AG04450 (cell line): ENCODE results near the gene RFLNA. TPM values are rescaled to one million over a fixed set of nuclear protein-coding genes. Genes with fewer than 3 reads are reported as not detected.

ENCODE experiments used
- CTCF ChIA-PET: fragments of 300-600, 350-600 bp; formaldehyde crosslinking; extraction: SDS; loops from one replicate; lab custom pipeline; 2022; ENCODE audit warnings: antibody characterized with exemption, inconsistent platforms; lab: Charles Lee
- POLR2A ChIA-PET: fragments of 350-600 bp; formaldehyde crosslinking; extraction: SDS; loops from one replicate; lab custom pipeline; 2021; ENCODE audit warnings: antibody characterized with exemption, inconsistent platforms; lab: Yijun Ruan, JAX
- DNase-seq: peaks from one replicate; pipeline ENCODE4 v3.0.0-alpha.2; 2011; ENCODE audit warnings: low read depth, low spot score
- H3K27ac ChIP-seq: one replicate; pipeline ENCODE4 v1.5.1; 2012; ENCODE audit warnings: low read depth, low read length, control low read depth
- H3K27me3 ChIP-seq: one replicate; pipeline ENCODE4 v1.6.0; 2012; ENCODE audit warnings: low read length; ENCODE audit not compliant: control insufficient read depth, insufficient read depth
- H3K4me3 ChIP-seq: 2 replicates; pipeline ENCODE4 v1.5.1; 2011; ENCODE audit warnings: mild to moderate bottlenecking, low read depth, low read length, control low read depth
- H3K9me3 ChIP-seq: 2 replicates; pipeline ENCODE4 v1.5.1; 2012; ENCODE audit warnings: low read length; ENCODE audit not compliant: control insufficient read depth, insufficient read depth
- polyA plus RNA-seq: library from polyadenylated mRNA; depleted of rRNA; stranded (reverse); fragments of >200 nt; gene quantifications from 2 replicates; pipeline ENCODE4 v1.2.3, GENCODE V29; 2011
- TF ChIP-seq, protein P1 (sequence below): IDR thresholded peaks from 2 replicates; pipeline ENCODE4 v1.5.1; 2011; ENCODE audit warnings: low read depth, low read length, control low read depth, inconsistent platforms

Gene RFLNA
- polyA plus RNA-seq, 1 experiment: not detected

DNA sequence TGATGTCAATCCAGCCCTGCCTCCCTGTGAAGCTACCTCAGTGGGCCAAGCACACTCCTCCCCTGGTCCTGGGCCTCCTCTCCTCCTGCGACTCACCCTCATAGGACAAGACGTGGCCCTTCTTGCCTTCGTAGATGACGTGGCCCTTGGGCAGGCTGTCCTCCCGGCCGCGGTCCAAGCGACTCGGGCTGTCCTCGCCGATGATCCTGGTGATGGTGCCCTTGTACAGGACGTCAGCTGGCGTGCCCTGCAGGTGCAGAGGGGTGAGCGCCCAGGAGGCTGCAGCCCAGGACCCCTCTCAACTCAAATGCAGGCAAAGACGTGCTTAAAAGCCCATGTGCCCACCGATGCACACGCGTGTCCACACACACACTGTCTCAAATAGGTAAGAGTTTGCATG, 55.6 kb downstream of the RFLNA start:
- ChIA-PET CTCF (no interaction called here), POLR2A (interaction anchor here (0.5 kb wide), 1 partner anchor 536 kb away, joined by 6 read pairs; no protein-coding TSS in a partner anchor)
- Histone ChIP-seq H3K4me3 (no peak overlapping the region), H3K27me3 (no peaks in the 10 kb centered on the region), H3K9me3 (no peaks in the 10 kb centered on the region; the same call in 1 of the 2 replicates), H3K27ac (no peak overlapping the region)
- no peak for DNase-seq
- TF ChIP-seq, protein P1, sequence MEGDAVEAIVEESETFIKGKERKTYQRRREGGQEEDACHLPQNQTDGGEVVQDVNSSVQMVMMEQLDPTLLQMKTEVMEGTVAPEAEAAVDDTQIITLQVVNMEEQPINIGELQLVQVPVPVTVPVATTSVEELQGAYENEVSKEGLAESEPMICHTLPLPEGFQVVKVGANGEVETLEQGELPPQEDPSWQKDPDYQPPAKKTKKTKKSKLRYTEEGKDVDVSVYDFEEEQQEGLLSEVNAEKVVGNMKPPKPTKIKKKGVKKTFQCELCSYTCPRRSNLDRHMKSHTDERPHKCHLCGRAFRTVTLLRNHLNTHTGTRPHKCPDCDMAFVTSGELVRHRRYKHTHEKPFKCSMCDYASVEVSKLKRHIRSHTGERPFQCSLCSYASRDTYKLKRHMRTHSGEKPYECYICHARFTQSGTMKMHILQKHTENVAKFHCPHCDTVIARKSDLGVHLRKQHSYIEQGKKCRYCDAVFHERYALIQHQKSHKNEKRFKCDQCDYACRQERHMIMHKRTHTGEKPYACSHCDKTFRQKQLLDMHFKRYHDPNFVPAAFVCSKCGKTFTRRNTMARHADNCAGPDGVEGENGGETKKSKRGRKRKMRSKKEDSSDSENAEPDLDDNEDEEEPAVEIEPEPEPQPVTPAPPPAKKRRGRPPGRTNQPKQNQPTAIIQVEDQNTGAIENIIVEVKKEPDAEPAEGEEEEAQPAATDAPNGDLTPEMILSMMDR: no peak

DNA sequence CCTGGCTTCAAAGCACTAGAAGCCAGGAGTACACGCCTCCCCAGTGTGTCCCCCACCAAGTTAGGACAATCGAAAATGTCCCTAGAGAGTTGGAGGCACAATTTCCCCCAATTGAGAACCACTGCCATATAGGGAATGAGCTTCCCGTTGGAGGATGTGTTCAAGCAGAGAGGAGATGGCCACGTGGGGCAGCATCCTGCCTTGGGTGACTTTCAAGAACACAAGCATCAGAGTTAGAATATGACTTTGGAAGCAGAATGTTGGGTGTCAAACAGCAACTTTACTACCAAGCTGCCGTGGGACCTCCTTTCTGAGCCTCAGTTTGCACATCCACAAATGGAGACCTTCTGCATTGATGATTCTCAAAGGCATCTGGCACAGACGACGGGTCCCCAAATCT, 56.5 kb downstream of the RFLNA start:
- ChIA-PET POLR2A (no interaction called here), CTCF (interaction anchor here (1.1 to 1.6 kb wide), 2 partner anchors 29 to 422 kb away, joined by 3 to 7 read pairs; no protein-coding TSS in a partner anchor)
- Histone ChIP-seq H3K27me3 (no peaks in the 10 kb centered on the region), H3K9me3 (no peaks in the 10 kb centered on the region; the same call in 1 of the 2 replicates), H3K4me3 (no peak overlapping the region), H3K27ac (no peak overlapping the region)
- TF ChIP-seq, protein P1: no peak
- DNase-seq: no peak

DNA sequence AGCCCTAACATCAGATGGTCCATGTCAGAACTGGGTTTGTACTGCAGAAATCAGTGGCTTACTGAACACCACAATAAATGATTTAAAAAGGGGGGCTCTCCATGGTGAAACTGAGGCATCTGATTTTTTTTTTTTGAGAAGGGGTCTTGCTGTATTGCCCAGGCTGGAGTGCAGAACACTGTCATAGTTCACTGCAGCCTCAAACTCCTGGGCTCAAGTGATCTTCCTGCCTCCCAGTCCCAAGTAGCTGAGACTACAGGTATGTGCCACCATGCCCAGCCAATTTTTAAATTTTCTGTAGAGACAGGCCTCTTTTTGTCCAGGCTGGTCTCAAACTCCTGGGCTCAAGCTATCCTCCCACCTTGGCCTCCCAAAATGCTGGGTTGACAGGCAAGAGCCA, 57.4 kb downstream of the RFLNA start:
- POLR2A ChIA-PET: no interaction called here
- CTCF ChIA-PET: interaction anchor here (1.1 to 1.6 kb wide), 2 partner anchors 28 to 422 kb away, joined by 3 to 7 read pairs; no protein-coding TSS in a partner anchor
- H3K4me3 ChIP-seq: no peak overlapping the region
- no peak for DNase-seq
- no peaks in the 10 kb centered on the region; the same call in 1 of the 2 replicates for H3K9me3 ChIP-seq
- no peak overlapping the region for H3K27ac ChIP-seq
- TF ChIP-seq, protein P1: no peak
- H3K27me3 ChIP-seq: no peaks in the 10 kb centered on the region

- TF ChIP-seq, protein P1: no peak
- ChIA-PET CTCF (no interaction called here), POLR2A (no interaction called here)
- H3K9me3 ChIP-seq: no peaks in the 10 kb centered on the region; the same call in 1 of the 2 replicates
- DNase-seq: no peak
- no peaks in the 10 kb centered on the region for H3K27me3 ChIP-seq
- H3K4me3 ChIP-seq: no peak overlapping the region
- H3K27ac ChIP-seq: peak overlapping the region; percentile 21
These were observed 57.9 kb downstream of the RFLNA start for GRCh38 chr12:124352839-124353238.

DNA sequence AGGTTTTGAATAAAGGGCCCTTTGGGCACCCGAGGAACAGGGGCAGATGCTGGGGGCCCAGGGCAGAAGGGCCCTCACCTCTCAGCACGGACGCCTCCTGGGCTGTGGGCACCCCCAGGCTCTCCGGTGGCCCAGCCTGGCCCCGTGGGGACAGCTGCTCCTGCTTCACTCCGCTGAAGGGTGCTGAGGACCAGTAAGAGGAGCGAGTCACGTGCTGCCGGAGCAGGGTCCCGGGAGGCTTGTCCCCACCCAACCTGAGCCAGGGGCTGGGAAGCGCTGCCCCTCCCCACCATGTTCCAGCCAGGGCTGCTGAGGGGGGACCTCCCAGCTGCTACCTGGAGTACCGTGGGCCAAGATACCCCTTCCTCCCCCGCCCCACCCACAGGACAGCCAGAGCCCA, 59.5 kb downstream of the RFLNA start:
- POLR2A ChIA-PET: no interaction called here
- TF ChIP-seq, protein P1: no peak
- Histone ChIP-seq H3K9me3 (no peaks in the 10 kb centered on the region; the same call in 1 of the 2 replicates), H3K27ac (no peak overlapping the region), H3K27me3 (no peaks in the 10 kb centered on the region), H3K4me3 (no peak overlapping the region)
- no peak for DNase-seq
- CTCF ChIA-PET: no interaction called here
